ENCODE data around the gene SIPA1. TPM values are rescaled to one million over a fixed set of nuclear protein-coding genes. Genes with fewer than 3 reads are reported as not detected.

The SIPA1 gene
- total RNA-seq, 1 donor from 2014 or later = 86.9 TPM

GRCh38 chr11:65606876-65607613 is 30.9 kb upstream of the SIPA1 start:
- peak; percentile 95 for DNase-seq (ENCODE audit: low spot score)
- peak; percentile 96 for ATAC-seq
- intact Hi-C loops (cut with DNase I) = loop anchor here (5.0 kb wide), 1 partner anchor 35 kb away; the partner anchor contains the start of genes FAM89B and ZNRD2

GRCh38 chr11:65607614-65608426 is 30.1 kb upstream of the SIPA1 start:
- intact Hi-C loops (cut with DNase I) = loop anchor here (5.0 kb wide), 1 partner anchor 36 kb away; the partner anchor contains the start of genes FAM89B and ZNRD2
- ATAC-seq = no peak

GRCh38 chr11:65609229-65609628 is 28.7 kb upstream of the SIPA1 start:
- ATAC-seq = no peak
- intact Hi-C loops (cut with DNase I) = loop anchor here (5.0 kb wide), 1 partner anchor 37 kb away; the partner anchor contains the start of genes FAM89B and ZNRD2
- DNase-seq (ENCODE audit: low spot score) = no peak

More at GRCh38 chr11:65607614-65608426, 30.1 kb upstream of the SIPA1 start:
- no peak for DNase-seq (ENCODE audit: low spot score)

GRCh38 chr11:65609665-65610064 is 28.2 kb upstream of the SIPA1 start:
- DNase-seq (ENCODE audit: low spot score) (no peak), ATAC-seq (no peak)
- intact Hi-C loops (cut with DNase I) = loop anchor here (5.0 kb wide), 1 partner anchor 37 kb away; the partner anchor contains the start of genes FAM89B and ZNRD2

GRCh38 chr11:65610404-65610803 is 27.5 kb upstream of the SIPA1 start:
- no peak for DNase-seq (ENCODE audit: low spot score)
- intact Hi-C loops (cut with DNase I) = no loop called here
- no peak for ATAC-seq

GRCh38 chr11:65611028-65611757 is 26.7 kb upstream of the SIPA1 start:
- DNase-seq (ENCODE audit: low spot score) (no peak), ATAC-seq (no peak)
- intact Hi-C loops (cut with DNase I) = no loop called here

GRCh38 chr11:65611758-65612603 is 25.9 kb upstream of the SIPA1 start:
- DNase-seq (ENCODE audit: low spot score) (no peak), ATAC-seq (no peak)
- intact Hi-C loops (cut with DNase I) = no loop called here

- ATAC-seq = no peak
- no peak for DNase-seq (ENCODE audit: low spot score)
- intact Hi-C loops (cut with DNase I) = no loop called here
Observed at GRCh38 chr11:65612691-65613090, 25.2 kb upstream of the SIPA1 start.

- ATAC-seq (no peak), DNase-seq (ENCODE audit: low spot score) (peak; percentile 78)
- intact Hi-C loops (cut with DNase I) = no loop called here
Observed at GRCh38 chr11:65613091-65613928, 24.6 kb upstream of the SIPA1 start.

GRCh38 chr11:65615229-65615949 is 22.5 kb upstream of the SIPA1 start, which contains the start of gene PCNX3:
PCNX3 (plus strand) TSS chr11:65615776; CDS start chr11:65616312, 536 bp downstream.
- intact Hi-C loops (cut with DNase I) = no loop called here
- ATAC-seq = peak; percentile 89
- peak; percentile 100 for DNase-seq (ENCODE audit: low spot score)

GRCh38 chr11:65615950-65616574 is 21.8 kb upstream of the SIPA1 start:
- no peak for ATAC-seq
- intact Hi-C loops (cut with DNase I) = no loop called here
- no peak for DNase-seq (ENCODE audit: low spot score)

- intact Hi-C loops (cut with DNase I) = no loop called here
- DNase-seq (ENCODE audit: low spot score) (no peak), ATAC-seq (no peak)
Observed at GRCh38 chr11:65616575-65617001, 21.3 kb upstream of the SIPA1 start.

- DNase-seq (ENCODE audit: low spot score) (no peak), ATAC-seq (no peak)
- intact Hi-C loops (cut with DNase I) = no loop called here
Observed at GRCh38 chr11:65617136-65617850, 20.6 kb upstream of the SIPA1 start.

GRCh38 chr11:65617990-65618751 is 19.7 kb upstream of the SIPA1 start:
- ATAC-seq = no peak
- intact Hi-C loops (cut with DNase I) = no loop called here
- no peak for DNase-seq (ENCODE audit: low spot score)

- intact Hi-C loops (cut with DNase I) = no loop called here
- ATAC-seq (no peak), DNase-seq (ENCODE audit: low spot score) (no peak)
Observed at GRCh38 chr11:65618763-65619162, 19.1 kb upstream of the SIPA1 start.

Measured in sciatic nerve (tissue), 2 donors.